HuH-7 (cell line): ENCODE results near the gene MMP23B.

Experiments used
- DNase-seq: peaks from one replicate; pipeline ENCODE4 v3.0.0; 2011; ENCODE audit warnings: low spot score

The MMP23B gene

GRCh38 chr1:1602968-1603506 lies 28.9 kb upstream of the MMP23B start:
- no peak for DNase-seq

- no peak for DNase-seq
Measured at GRCh38 chr1:1603671-1604373, 28.2 kb upstream of the MMP23B start.

GRCh38 chr1:1604374-1605033 lies 27.5 kb upstream of the MMP23B start:
- DNase-seq = no peak

GRCh38 chr1:1605034-1605591 lies 26.9 kb upstream of the MMP23B start:
- DNase-seq = no peak

GRCh38 chr1:1605724-1606123 lies 26.2 kb upstream of the MMP23B start:
- no peak for DNase-seq

- DNase-seq = no peak
Measured at GRCh38 chr1:1606232-1606631, 25.7 kb upstream of the MMP23B start.

GRCh38 chr1:1609822-1610485 lies 22.0 kb upstream of the MMP23B start:
- DNase-seq = no peak

- no peak for DNase-seq
Measured at GRCh38 chr1:1610796-1611195, 21.2 kb upstream of the MMP23B start.

- DNase-seq = no peak
Measured at GRCh38 chr1:1612104-1612400, 19.9 kb upstream of the MMP23B start.

- DNase-seq = no peak
Measured at GRCh38 chr1:1613509-1614082, 18.4 kb upstream of the MMP23B start.

- DNase-seq = peak; percentile 68
Measured at GRCh38 chr1:1614204-1614953, 17.6 kb upstream of the MMP23B start.

GRCh38 chr1:1614954-1615255 lies 17.1 kb upstream of the MMP23B start:
- no peak for DNase-seq

- DNase-seq = peak; percentile 99
Measured at GRCh38 chr1:1615256-1616044, 16.5 kb upstream of the MMP23B start, which contains the start of gene MIB2. Gene MIB2, plus strand, starts transcription at chr1:1615500. Its CDS starts 7,953 bp downstream, at chr1:1623453.

GRCh38 chr1:1616045-1616790 lies 15.8 kb upstream of the MMP23B start:
- no peak for DNase-seq

- DNase-seq = no peak
Measured at GRCh38 chr1:1616838-1617237, 15.1 kb upstream of the MMP23B start.

- DNase-seq = no peak
Measured at GRCh38 chr1:1617516-1617915, 14.5 kb upstream of the MMP23B start.

GRCh38 chr1:1617925-1618324 lies 14.0 kb upstream of the MMP23B start:
- no peak for DNase-seq

GRCh38 chr1:1618396-1619068 lies 13.4 kb upstream of the MMP23B start:
- DNase-seq = no peak

GRCh38 chr1:1619917-1620361 lies 12.0 kb upstream of the MMP23B start:
- peak; percentile 66 for DNase-seq
